Hematopoietic multipotent progenitor cell treated with erythropoietin and hydrocortisone succinate and interleukin-3 and kit ligand, for 17 days (in vitro differentiated cells): ENCODE data around the gene SCAMP2.
A peak's percentile ranks its signal among the peaks of the same experiment; 100 is the strongest.

Source experiments
- DNase-seq: peaks from one replicate; pipeline ENCODE4 v3.0.0-alpha.2; 2015; ENCODE audit warnings: low spot score

The SCAMP2 gene

DNA sequence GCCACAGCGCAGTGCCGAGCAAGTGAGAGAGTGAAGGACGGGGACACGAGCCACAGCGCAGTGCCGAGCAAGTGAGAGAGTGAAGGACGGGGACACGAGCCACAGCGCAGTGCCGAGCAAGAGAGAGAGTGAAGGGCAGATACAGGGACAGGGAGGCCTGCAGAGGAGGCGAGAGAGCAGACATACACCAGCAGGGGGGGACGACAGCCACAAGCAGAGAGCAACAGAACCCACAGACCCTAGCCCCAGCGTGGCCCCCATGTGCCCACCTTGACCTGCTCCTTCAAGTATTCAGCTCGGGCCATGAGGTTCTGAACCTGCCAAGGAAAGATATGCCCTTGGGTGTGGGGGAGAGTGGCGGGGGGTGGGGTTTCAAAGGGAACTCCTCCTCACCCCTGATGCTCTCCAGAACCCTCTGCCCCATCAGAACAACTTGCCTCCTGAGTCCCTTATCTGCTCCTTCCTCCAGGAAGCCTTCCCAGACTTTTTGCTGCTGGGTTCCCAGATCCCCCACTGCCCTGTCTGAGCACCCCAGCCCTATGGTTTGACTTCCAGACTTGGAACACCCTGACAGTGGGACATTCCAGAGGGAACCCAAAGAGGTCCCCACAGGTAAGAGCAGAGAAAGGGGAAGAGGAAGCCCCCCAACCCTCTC, 35.6 kb downstream of the SCAMP2 start:
- DNase-seq: no peak

- DNase-seq: no peak
Measured at GRCh38 chr15:74836846-74837245, 36.3 kb downstream of the SCAMP2 start.

GRCh38 chr15:74835312-74835823, 37.8 kb downstream of the SCAMP2 start:
- peak; percentile 50 for DNase-seq

DNA sequence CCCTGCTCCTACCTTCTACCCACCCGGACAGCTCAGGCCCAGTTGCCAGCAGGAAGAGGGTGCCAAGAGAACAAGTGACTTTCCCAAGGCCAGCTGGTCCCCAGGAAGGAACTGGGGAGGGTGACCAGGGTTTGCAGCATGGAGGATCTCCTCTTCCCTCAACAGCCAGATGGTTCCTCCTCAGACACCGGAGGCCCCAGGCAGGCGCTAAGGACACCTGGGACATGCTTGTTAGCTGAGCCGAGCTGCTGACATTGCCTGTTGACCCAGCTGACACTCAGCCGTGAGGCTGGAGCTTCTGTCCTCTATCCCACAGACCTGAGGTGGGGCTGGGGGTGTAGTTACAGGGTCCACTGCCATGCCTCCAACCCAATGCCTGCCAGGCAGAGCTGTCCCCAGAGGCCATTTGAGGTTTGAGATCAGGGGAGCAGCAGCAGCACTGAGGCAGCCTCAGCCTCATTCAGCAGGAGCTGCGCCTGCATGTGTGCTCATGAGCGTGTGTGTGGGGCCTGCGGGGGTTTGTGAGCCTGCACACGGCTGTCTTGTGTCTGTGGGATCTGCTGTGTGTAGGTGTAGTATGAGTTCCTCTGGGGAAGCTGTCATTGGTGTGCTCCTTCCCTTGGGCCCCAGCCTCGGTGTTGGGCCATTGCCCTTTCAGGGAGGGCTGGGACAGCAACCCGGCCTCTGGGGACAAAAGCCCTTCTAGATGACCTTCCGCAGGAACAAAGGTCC, 39.6 kb downstream of the SCAMP2 start:
- no peak for DNase-seq

GRCh38 chr15:74832826-74833225, 40.3 kb downstream of the SCAMP2 start:
- no peak for DNase-seq

DNA sequence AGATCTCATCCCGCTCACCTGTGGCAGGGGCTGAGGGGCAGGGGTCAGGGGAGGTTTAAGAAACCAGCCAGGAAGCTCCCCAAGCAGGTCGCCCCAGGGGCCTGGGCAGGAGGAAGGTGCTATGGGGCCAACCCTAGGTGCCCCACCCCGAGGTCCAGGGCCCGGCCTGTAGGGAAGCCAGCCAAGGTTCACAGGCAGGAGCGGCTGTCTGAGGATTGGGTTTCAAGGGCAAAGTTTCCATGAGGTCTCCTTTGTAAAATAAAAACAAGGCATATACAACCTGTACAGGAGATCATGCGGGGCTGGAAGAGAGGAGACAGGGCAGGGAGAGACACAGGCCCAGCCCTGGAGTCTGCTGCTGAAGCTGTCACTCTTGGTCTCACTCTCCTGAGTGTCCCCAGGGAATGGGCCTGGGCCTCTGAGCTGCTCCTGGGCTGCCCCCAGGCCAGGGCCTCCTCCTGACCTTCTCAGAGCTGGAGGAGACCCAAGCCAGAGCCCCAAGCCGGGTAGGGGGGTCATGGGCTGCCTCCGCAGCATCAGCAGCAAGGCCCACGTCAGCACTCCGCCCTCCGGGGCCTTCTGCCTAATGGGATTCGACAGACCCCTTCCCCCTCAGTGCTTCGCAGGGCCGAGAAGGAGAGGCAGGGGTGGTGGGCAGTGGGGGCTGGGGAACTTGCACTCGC, 41.2 kb downstream of the SCAMP2 start:
- no peak for DNase-seq

DNA sequence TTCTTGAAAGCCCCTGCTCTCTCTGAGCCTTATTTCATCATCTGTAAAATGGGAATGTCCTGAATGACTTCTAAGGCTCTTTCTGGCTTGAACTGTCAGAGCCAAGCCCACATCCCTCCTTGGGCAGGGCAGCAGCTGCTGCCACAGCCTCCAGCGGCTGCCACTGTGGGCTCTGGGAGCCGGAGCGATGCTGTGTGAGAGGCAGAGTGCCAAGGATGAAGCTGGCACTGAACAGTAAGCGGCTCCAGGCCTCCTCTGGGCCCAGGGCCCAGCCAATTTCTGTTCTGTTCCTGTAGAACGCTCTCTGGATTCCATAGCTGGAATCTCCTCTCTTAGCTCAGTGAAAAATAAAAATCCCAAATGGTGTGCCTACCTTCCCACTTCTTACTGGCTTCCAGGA, 42.3 kb downstream of the SCAMP2 start:
- no peak for DNase-seq

GRCh38 chr15:74829991-74830390, 43.2 kb downstream of the SCAMP2 start:
- no peak for DNase-seq

- DNase-seq: no peak
Measured at GRCh38 chr15:74829486-74829885, 43.7 kb downstream of the SCAMP2 start.

DNA sequence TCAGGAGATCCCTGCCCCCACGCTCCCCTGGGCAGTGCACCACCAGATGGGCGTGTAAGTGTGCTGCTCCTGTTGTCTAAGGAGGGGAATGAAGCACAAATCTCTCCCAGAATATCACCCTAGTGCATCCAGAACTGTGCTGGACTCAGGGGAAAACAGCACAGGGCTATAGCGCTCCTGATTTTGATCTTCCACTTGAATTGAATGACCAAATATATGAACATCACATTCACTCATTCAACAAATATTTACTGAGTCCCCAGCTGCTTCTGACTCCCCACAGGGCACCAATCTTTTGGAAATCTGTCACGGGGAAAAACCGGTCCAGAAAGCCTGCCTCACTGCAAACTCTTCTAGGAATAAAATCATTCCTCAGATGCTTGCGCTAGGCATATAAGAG, 44.3 kb downstream of the SCAMP2 start:
- DNase-seq: no peak

- DNase-seq: no peak
Measured at GRCh38 chr15:74827614-74828013, 45.6 kb downstream of the SCAMP2 start.

- DNase-seq: no peak
Measured at GRCh38 chr15:74826921-74827320, 46.2 kb downstream of the SCAMP2 start.

GRCh38 chr15:74826364-74826819, 46.8 kb downstream of the SCAMP2 start, which contains the start of gene CPLX3:
CPLX3 (plus strand) TSS chr15:74826627; CDS start chr15:74826704, 77 bp downstream.
- DNase-seq: no peak

GRCh38 chr15:74825866-74826265, 47.3 kb downstream of the SCAMP2 start:
- DNase-seq: no peak

DNA sequence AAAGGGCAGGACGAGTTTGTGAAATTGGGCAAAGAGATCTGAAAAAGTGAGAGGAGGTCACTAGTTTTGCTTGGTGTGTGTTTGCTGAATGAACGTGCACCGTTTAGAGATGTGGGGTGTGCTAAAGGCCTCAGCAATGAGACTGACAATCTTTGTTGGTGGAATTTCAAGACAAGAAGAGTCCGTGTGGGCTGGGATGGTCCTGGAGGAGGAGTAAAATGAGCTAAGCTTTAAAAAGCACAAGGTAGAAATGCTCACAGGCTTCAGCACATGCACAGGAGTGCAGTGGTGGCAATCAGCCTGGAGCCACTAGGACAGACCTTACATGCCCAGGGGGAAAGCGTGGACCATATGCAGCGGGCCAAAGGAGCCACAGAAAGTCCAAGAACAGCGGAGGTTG, 48.2 kb downstream of the SCAMP2 start:
- no peak for DNase-seq

- no peak for DNase-seq
Measured at GRCh38 chr15:74823324-74823723, 49.8 kb downstream of the SCAMP2 start.

DNA sequence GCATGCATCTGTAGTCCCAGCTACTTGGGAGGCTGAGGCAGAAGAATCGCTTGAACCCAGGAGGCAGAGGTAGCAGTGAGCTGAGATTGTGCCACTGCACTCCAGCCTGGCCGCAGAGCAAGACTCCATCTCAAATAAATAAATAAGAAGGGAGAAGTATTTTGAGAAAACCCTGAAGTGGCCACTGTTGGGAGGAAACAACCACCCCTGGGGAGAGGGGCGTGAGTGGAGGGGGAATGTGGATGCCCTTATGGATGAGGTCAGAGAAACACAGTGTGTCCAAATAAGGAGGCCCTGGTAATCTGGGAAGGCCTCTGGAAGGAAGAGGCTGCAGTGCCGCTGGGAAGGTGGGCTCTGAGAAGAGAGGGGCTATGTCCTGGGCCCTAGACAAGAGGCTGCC, 50.9 kb downstream of the SCAMP2 start:
- no peak for DNase-seq

DNA sequence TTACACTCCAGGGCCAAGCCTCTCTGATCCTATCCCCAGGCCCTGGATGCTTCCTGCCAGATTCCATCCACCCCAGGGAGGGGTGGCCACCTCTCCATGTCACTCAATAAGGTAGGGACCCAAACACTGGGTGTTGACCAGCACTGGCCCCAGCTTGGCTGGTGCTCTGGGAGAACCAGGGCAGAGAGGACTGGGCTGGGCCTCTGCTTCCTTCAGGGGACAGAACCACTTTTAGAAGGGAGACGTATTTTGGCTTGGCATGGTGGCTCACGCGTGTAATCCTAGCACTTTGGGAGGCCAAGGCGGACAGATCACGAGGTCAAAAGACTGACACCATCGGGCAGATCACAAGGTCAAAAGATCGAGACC, 51.4 kb downstream of the SCAMP2 start:
- no peak for DNase-seq

DNA sequence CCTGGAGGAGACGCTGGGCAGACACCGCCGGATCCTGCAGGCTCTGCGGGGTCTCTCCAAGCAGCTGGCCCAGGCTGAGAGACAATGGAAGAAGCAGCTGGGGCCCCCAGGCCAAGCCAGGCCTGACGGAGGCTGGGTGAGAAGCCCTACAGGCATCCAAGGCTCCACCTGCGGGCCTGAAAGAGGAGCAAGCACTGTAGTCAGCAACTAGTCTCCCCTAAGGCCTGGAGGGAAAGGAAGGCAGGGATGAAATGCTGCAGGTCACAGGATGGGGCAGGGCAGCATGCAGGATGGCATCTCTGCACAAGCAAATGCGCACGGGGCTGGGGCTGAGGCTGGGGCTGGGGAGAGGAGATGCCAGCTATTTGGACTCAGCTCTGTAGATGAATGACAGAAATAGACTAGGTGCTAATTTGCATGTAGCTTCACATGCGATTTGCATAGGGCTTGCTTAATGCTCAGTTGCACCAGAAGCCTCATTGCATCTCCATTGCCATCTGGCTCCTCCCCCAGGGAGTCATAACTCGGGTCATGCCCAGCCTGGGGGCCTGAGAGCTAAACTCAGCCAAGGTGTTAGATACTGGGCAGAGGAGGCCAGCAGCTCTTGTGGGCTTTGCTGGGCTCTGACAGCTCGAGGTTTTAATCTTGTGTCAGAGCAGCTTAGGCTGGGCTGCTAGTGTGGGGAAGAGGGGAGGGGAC, 51.9 kb downstream of the SCAMP2 start:
- no peak for DNase-seq

- DNase-seq: no peak
Measured at GRCh38 chr15:74820056-74820455, 53.1 kb downstream of the SCAMP2 start.

- no peak for DNase-seq
Measured at GRCh38 chr15:74817370-74817737, 55.8 kb downstream of the SCAMP2 start.

GRCh38 chr15:74816624-74817369, 56.4 kb downstream of the SCAMP2 start:
- DNase-seq: no peak
